ENCODE measurements around the gene PEF1.

The PEF1 gene

GRCh38 chr1:31652891-31653499 is 8.3 kb upstream of the PEF1 start:
- DNase-seq: no peak

GRCh38 chr1:31651766-31652165 is 7.1 kb upstream of the PEF1 start:
- DNase-seq: no peak

GRCh38 chr1:31651089-31651420 is 6.4 kb upstream of the PEF1 start:
- DNase-seq: no peak

GRCh38 chr1:31650161-31651088 is 5.7 kb upstream of the PEF1 start:
- DNase-seq: no peak

- no peak for DNase-seq
Measured at GRCh38 chr1:31648641-31649357, 4.1 kb upstream of the PEF1 start.

GRCh38 chr1:31648190-31648589 is 3.5 kb upstream of the PEF1 start:
- DNase-seq: no peak

- no peak for DNase-seq
Measured at GRCh38 chr1:31647106-31647505, 2.4 kb upstream of the PEF1 start.

GRCh38 chr1:31646259-31646960 is 1.7 kb upstream of the PEF1 start:
- DNase-seq: no peak

GRCh38 chr1:31645274-31645568 is 545 bp upstream of the PEF1 start:
- no peak for DNase-seq

GRCh38 chr1:31643976-31644559 is 608 bp downstream of the PEF1 start:
- DNase-seq: no peak

- no peak for DNase-seq
Measured at GRCh38 chr1:31642897-31643296, 1.8 kb downstream of the PEF1 start.

- no peak for DNase-seq
Measured at GRCh38 chr1:31642366-31642765, 2.3 kb downstream of the PEF1 start.

GRCh38 chr1:31640964-31641363 is 3.7 kb downstream of the PEF1 start:
- no peak for DNase-seq

GRCh38 chr1:31640179-31640578 is 4.5 kb downstream of the PEF1 start:
- DNase-seq: no peak

- no peak for DNase-seq
Measured at GRCh38 chr1:31639543-31639942, 5.1 kb downstream of the PEF1 start.

- DNase-seq: no peak
Measured at GRCh38 chr1:31637915-31638673, 6.6 kb downstream of the PEF1 start.

GRCh38 chr1:31633117-31633516 is 11.6 kb downstream of the PEF1 start:
- DNase-seq: no peak

- DNase-seq: no peak
Measured at GRCh38 chr1:31632649-31633048, 12.0 kb downstream of the PEF1 start.

GRCh38 chr1:31628931-31629556 is 15.6 kb downstream of the PEF1 start:
- DNase-seq: no peak

GRCh38 chr1:31627930-31628559 is 16.6 kb downstream of the PEF1 start:
- DNase-seq: no peak

GRCh38 chr1:31627301-31627929 is 17.3 kb downstream of the PEF1 start:
- no peak for DNase-seq

Data from activated T-cell treated with anti-CD3 and anti-CD28 coated beads, Interleukin-2, amount 50 U/mL, for 1 hour (primary cell).